Astrocyte of the cerebellum (primary cell): ENCODE results near the gene HLF.

Experiments
- DNase-seq: peaks from one replicate; pipeline ENCODE4 v3.0.0-alpha.2; 2011; ENCODE audit warnings: low read depth
- H3K4me3 ChIP-seq: 2 replicates; pipeline ENCODE4 v1.5.1; 2011; ENCODE audit warnings: mild to moderate bottlenecking, low read depth, low read length, moderate library complexity
- CTCF ChIP-seq: IDR thresholded peaks from 2 replicates; pipeline ENCODE4 v1.5.1; 2012; ENCODE audit warnings: low read length, low read depth, moderate library complexity, mild to moderate bottlenecking; ENCODE audit errors: missing control alignments
- in situ Hi-C: cut with HindIII; loops from 2 replicates; pipeline ENCODE4 v1.10.0; 2017; ENCODE audit warnings: low sequenced_read_pairs

Gene HLF

GRCh38 chr17:55303701-55304145 is 39.0 kb downstream of the HLF start:
- in situ Hi-C loops, result loop anchor here (25.0 kb wide), 1 partner anchor 209 kb away; the partner anchor contains the start of gene SMIM36
- TF ChIP-seq CTCF, result no peak
- no peak overlapping the region for H3K4me3 ChIP-seq
- no peak for DNase-seq

GRCh38 chr17:55304171-55304859 is 39.6 kb downstream of the HLF start:
- in situ Hi-C loops, result loop anchor here (25.0 kb wide), 1 partner anchor 208 kb away; the partner anchor contains the start of gene SMIM36
- no peak for TF ChIP-seq CTCF
- DNase-seq, result no peak
- H3K4me3 ChIP-seq, result no peak overlapping the region

GRCh38 chr17:55305321-55306087 is 40.7 kb downstream of the HLF start:
- TF ChIP-seq CTCF, result no peak
- DNase-seq, result no peak
- in situ Hi-C loops, result loop anchor here (25.0 kb wide), 1 partner anchor 207 kb away; the partner anchor contains the start of gene SMIM36
- H3K4me3 ChIP-seq, result no peak overlapping the region

GRCh38 chr17:55307879-55308278 is 43.1 kb downstream of the HLF start:
- no peak for DNase-seq
- in situ Hi-C loops, result loop anchor here (25.0 kb wide), 1 partner anchor 204 kb away; the partner anchor contains the start of gene SMIM36
- no peak for TF ChIP-seq CTCF
- H3K4me3 ChIP-seq, result no peak overlapping the region

GRCh38 chr17:55308613-55309391 is 44.0 kb downstream of the HLF start:
- no peak for TF ChIP-seq CTCF
- no peak for DNase-seq
- in situ Hi-C loops, result loop anchor here (25.0 kb wide), 1 partner anchor 203 kb away; the partner anchor contains the start of gene SMIM36
- no peak overlapping the region for H3K4me3 ChIP-seq

GRCh38 chr17:55311767-55312375 is 47.1 kb downstream of the HLF start:
- in situ Hi-C loops, result loop anchor here (25.0 kb wide), 1 partner anchor 200 kb away; the partner anchor contains the start of gene SMIM36
- TF ChIP-seq CTCF, result no peak
- DNase-seq, result no peak
- no peak overlapping the region for H3K4me3 ChIP-seq
